HAP-1 (cell line): ENCODE data around the gene ERFL.

Experiments
- DNase-seq, 2 experiments: peaks; one replicate each; pipeline ENCODE4 v3.0.0-alpha.2; 2016 to 2020; ENCODE audit warnings: low spot score in 2 of 2
- H3K27me3 ChIP-seq: fragments of 250-450 bp; sonication (Bioruptor Pico); 2 replicates; pipeline ENCODE4 v1.5.1; 2020; ENCODE audit warnings: low read depth, mild to moderate bottlenecking, moderate library complexity
- H3K36me3 ChIP-seq: fragments of 250-450 bp; sonication (Bioruptor Pico); replicated peaks from 2 replicates; pipeline ENCODE4 v1.5.1; 2020; ENCODE audit warnings: mild to moderate bottlenecking
- H3K4me1 ChIP-seq: fragments of 250-450 bp; sonication (Bioruptor Pico); 2 replicates; pipeline ENCODE4 v1.5.1; 2020; ENCODE audit warnings: mild to moderate bottlenecking
- H3K4me3 ChIP-seq: fragments of 250-450 bp; sonication (Bioruptor Pico); 2 replicates; pipeline ENCODE4 v1.5.1; 2020; ENCODE audit warnings: mild to moderate bottlenecking, moderate library complexity
- H3K9me3 ChIP-seq: fragments of 250-450 bp; sonication (Bioruptor Pico); 2 replicates; pipeline ENCODE4 v1.5.1; 2020; ENCODE audit warnings: mild to moderate bottlenecking, moderate library complexity
- in situ Hi-C: fragments of 300-500 bp; cut with MboI; formaldehyde crosslinking; loops from 3 replicates; pipeline ENCODE4 v1.14.3; 2020; ENCODE audit warnings: low sequenced_read_pairs, inconsistent platforms, mixed read lengths

ERFL gene

GRCh38 chr19:41926763-41927496 lies 1.3 kb downstream of the ERFL start:
- Histone ChIP-seq H3K9me3 (no peaks in the 10 kb centered on the region), H3K4me3 (no peak overlapping the region), H3K4me1 (no peaks in the 10 kb centered on the region), H3K27me3 (peaks cover 10% of the 10 kb centered on the region; the same call in 1 of the 2 replicates), H3K36me3 (no peaks in the 10 kb centered on the region)
- in situ Hi-C loops = no loop called here
- DNase-seq = no peak

GRCh38 chr19:41926028-41926762 lies 2.1 kb downstream of the ERFL start:
- no peaks in the 10 kb centered on the region for H3K9me3 ChIP-seq
- H3K36me3 ChIP-seq = no peaks in the 10 kb centered on the region
- no peaks in the 10 kb centered on the region for H3K4me1 ChIP-seq
- peaks cover 13% of the 10 kb centered on the region; the same call in 1 of the 2 replicates for H3K27me3 ChIP-seq
- H3K4me3 ChIP-seq = no peak overlapping the region
- in situ Hi-C loops = no loop called here
- DNase-seq = no peak

GRCh38 chr19:41925208-41926003 lies 2.8 kb downstream of the ERFL start:
- no peaks in the 10 kb centered on the region for H3K4me1 ChIP-seq
- H3K27me3 ChIP-seq = peaks cover 13% of the 10 kb centered on the region; the same call in 1 of the 2 replicates
- DNase-seq = no peak
- no peaks in the 10 kb centered on the region for H3K9me3 ChIP-seq
- no peak overlapping the region for H3K4me3 ChIP-seq
- no peaks in the 10 kb centered on the region for H3K36me3 ChIP-seq
- in situ Hi-C loops = no loop called here

- Histone ChIP-seq H3K9me3 (no peaks in the 10 kb centered on the region), H3K36me3 (no peaks in the 10 kb centered on the region), H3K27me3 (peaks cover 9% of the 10 kb centered on the region; the same call in 1 of the 2 replicates), H3K4me1 (no peaks in the 10 kb centered on the region), H3K4me3 (no peak overlapping the region)
- in situ Hi-C loops = no loop called here
- no peak for DNase-seq
Measured at GRCh38 chr19:41924151-41925145, 3.8 kb downstream of the ERFL start.

- no peaks in the 10 kb centered on the region for H3K36me3 ChIP-seq
- 0 out of 2 replicates have a peak, but pooled peaks cover 3% of the 10 kb centered on the region for H3K27me3 ChIP-seq
- H3K4me1 ChIP-seq = no peaks in the 10 kb centered on the region
- no peak overlapping the region for H3K4me3 ChIP-seq
- no peaks in the 10 kb centered on the region for H3K9me3 ChIP-seq
- DNase-seq = no peak
- in situ Hi-C loops = no loop called here
Measured at GRCh38 chr19:41923045-41923788, 5.0 kb downstream of the ERFL start.

- in situ Hi-C loops = no loop called here
- 0 out of 2 replicates have a peak, but pooled peaks cover 3% of the 10 kb centered on the region for H3K27me3 ChIP-seq
Measured at GRCh38 chr19:41922585-41922984, 5.7 kb downstream of the ERFL start.

GRCh38 chr19:41921577-41922576 lies 6.4 kb downstream of the ERFL start:
- H3K36me3 ChIP-seq = no peaks in the 10 kb centered on the region
- in situ Hi-C loops = no loop called here
- no peak overlapping the region for H3K4me3 ChIP-seq
- peaks cover 6% of the 10 kb centered on the region for H3K27me3 ChIP-seq
- no peaks in the 10 kb centered on the region for H3K4me1 ChIP-seq
- H3K9me3 ChIP-seq = no peaks in the 10 kb centered on the region
- no peak for DNase-seq

More at GRCh38 chr19:41922585-41922984, 5.7 kb downstream of the ERFL start:
- DNase-seq = no peak
- no peak overlapping the region for H3K4me3 ChIP-seq
- H3K9me3 ChIP-seq = no peaks in the 10 kb centered on the region
- H3K4me1 ChIP-seq = no peaks in the 10 kb centered on the region
- H3K36me3 ChIP-seq = no peaks in the 10 kb centered on the region

GRCh38 chr19:41920882-41921576 lies 7.2 kb downstream of the ERFL start:
- no peak overlapping the region for H3K4me3 ChIP-seq
- no peaks in the 10 kb centered on the region for H3K4me1 ChIP-seq
- in situ Hi-C loops = no loop called here
- peaks cover 14% of the 10 kb centered on the region for H3K27me3 ChIP-seq
- no peaks in the 10 kb centered on the region for H3K36me3 ChIP-seq
- DNase-seq = no peak
- no peaks in the 10 kb centered on the region for H3K9me3 ChIP-seq

- peaks cover 23% of the 10 kb centered on the region for H3K27me3 ChIP-seq
- no peak for DNase-seq
- no peaks in the 10 kb centered on the region for H3K36me3 ChIP-seq
- H3K4me3 ChIP-seq = no peak overlapping the region
- H3K4me1 ChIP-seq = no peaks in the 10 kb centered on the region
- in situ Hi-C loops = no loop called here
- no peaks in the 10 kb centered on the region for H3K9me3 ChIP-seq
Measured at GRCh38 chr19:41919948-41920712, 8.1 kb downstream of the ERFL start.

GRCh38 chr19:41918653-41919244 lies 9.5 kb downstream of the ERFL start:
- in situ Hi-C loops = no loop called here
- Histone ChIP-seq H3K4me3 (no peak overlapping the region), H3K27me3 (peaks cover 31% of the 10 kb centered on the region), H3K4me1 (no peaks in the 10 kb centered on the region), H3K36me3 (no peaks in the 10 kb centered on the region), H3K9me3 (no peaks in the 10 kb centered on the region)
- no peak for DNase-seq
